Astrocyte (in vitro differentiated cells and primary cell): Measurements from ENCODE around the gene ALCAM. TPM values are rescaled to one million over a fixed set of nuclear protein-coding genes. Genes with fewer than 3 reads are reported as not detected.

Experiments
- DNase-seq: peaks from one replicate; pipeline ENCODE4 v3.0.0-alpha.2; 2010; ENCODE audit warnings: low read depth
- FAIRE-seq: peaks from 2 replicates; lab custom pipeline; 2011; peaks lifted over from hg19 to GRCh38; lab: Jason Lieb, UNC
- H2AFZ ChIP-seq: 2 replicates; pipeline ENCODE4 v1.6.0; 2012; ENCODE audit warnings: low read depth, low read length, inconsistent platforms
- H3K27ac ChIP-seq: 2 replicates; pipeline ENCODE4 v1.5.1; 2011; ENCODE audit warnings: low read depth, low read length, inconsistent platforms
- H3K27me3 ChIP-seq: 2 replicates; pipeline ENCODE4 v1.6.0; 2011; ENCODE audit warnings: low read length, inconsistent platforms; ENCODE audit not compliant: insufficient read depth
- H3K36me3 ChIP-seq: 2 replicates; pipeline ENCODE4 v1.5.1; 2011; ENCODE audit warnings: low read length, inconsistent platforms; ENCODE audit not compliant: insufficient read depth
- H3K4me1 ChIP-seq: 2 replicates; pipeline ENCODE4 v1.5.1; 2011; ENCODE audit warnings: low read length, inconsistent platforms; ENCODE audit not compliant: insufficient read depth
- H3K4me2 ChIP-seq: 2 replicates; pipeline ENCODE4 v1.6.0; 2012; ENCODE audit warnings: low read length, inconsistent platforms
- H3K4me3 ChIP-seq: 2 replicates; pipeline ENCODE4 v1.5.1; 2011; ENCODE audit warnings: low read depth, mild to moderate bottlenecking, low read length, inconsistent platforms; ENCODE audit not compliant: insufficient read depth
- H3K79me2 ChIP-seq: 2 replicates; pipeline ENCODE4 v1.6.0; 2012; ENCODE audit warnings: mild to moderate bottlenecking, low read length, inconsistent platforms; ENCODE audit not compliant: insufficient read depth
- H3K9ac ChIP-seq: 2 replicates; pipeline ENCODE4 v1.6.0; 2012; ENCODE audit warnings: mild to moderate bottlenecking, low read length, inconsistent platforms
- H3K9me3 ChIP-seq: 2 replicates; pipeline ENCODE4 v1.5.1; 2012; ENCODE audit warnings: low read depth, mild to moderate bottlenecking, low read length, inconsistent platforms; ENCODE audit not compliant: insufficient read depth
- H4K20me1 ChIP-seq: 2 replicates; pipeline ENCODE4 v1.6.0; 2012; ENCODE audit warnings: low read length, inconsistent platforms; ENCODE audit not compliant: insufficient read depth
- H3K27ac Mint-ChIP-seq: one replicate; pipeline ENCODE4 v1.8.0; 2021; ENCODE audit warnings: mild to moderate bottlenecking, mixed read lengths; ENCODE audit not compliant: unreplicated experiment
- H3K27me3 Mint-ChIP-seq: one replicate; pipeline ENCODE4 v1.8.0; 2021; ENCODE audit warnings: low read depth, mixed read lengths; ENCODE audit not compliant: unreplicated experiment
- H3K36me3 Mint-ChIP-seq: one replicate; pipeline ENCODE4 v1.8.0; 2021; ENCODE audit warnings: low read depth, mixed read lengths; ENCODE audit not compliant: unreplicated experiment
- H3K4me1 Mint-ChIP-seq: one replicate; pipeline ENCODE4 v1.8.0; 2021; ENCODE audit warnings: low read depth, mixed read lengths; ENCODE audit not compliant: unreplicated experiment
- H3K4me3 Mint-ChIP-seq: one replicate; pipeline ENCODE4 v1.8.0; 2021; ENCODE audit warnings: mild to moderate bottlenecking, moderate library complexity, mixed read lengths; ENCODE audit not compliant: unreplicated experiment
- H3K9me3 Mint-ChIP-seq: one replicate; pipeline ENCODE4 v1.8.0; 2021; ENCODE audit warnings: mild to moderate bottlenecking, mixed read lengths; ENCODE audit not compliant: unreplicated experiment
- CTCF ChIP-seq: IDR thresholded peaks from 2 replicates; pipeline ENCODE4 v1.5.1; 2011; ENCODE audit warnings: low read depth, mild to moderate bottlenecking, inconsistent platforms, low read length, moderate library complexity; ENCODE audit not compliant: insufficient read depth
- EZH2 ChIP-seq: IDR thresholded peaks from 2 replicates; pipeline ENCODE4 v1.6.1; 2012; ENCODE audit warnings: mild to moderate bottlenecking, low read length, inconsistent platforms; ENCODE audit not compliant: insufficient read depth
- total RNA-seq: library from RNA; stranded (reverse); gene quantifications from 2 replicates; pipeline ENCODE4 v1.2.1, GENCODE V29; 2021

Gene ALCAM
- total RNA-seq, 1 donor from 2014 or later, result 154 TPM

DNA sequence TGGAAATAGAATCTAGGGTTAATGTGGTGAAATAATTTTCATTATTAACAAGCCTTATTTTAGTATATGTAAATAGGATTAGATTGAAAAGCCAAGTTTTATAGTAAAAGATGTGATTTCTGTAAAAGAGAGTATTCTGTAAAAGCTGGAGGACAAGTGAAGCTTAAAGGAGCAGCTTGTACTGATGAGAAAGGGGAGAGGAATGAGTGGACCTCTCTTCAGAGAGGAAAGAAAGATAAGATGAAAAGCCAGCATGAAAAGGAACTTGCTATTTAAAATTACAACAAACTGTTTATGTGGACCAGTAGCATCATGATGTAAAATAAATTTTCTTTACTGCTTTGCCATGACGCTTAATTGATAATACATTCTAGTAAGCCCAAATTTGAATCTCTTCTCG lies 18.5 kb downstream of the ALCAM start:
- DNase-seq (peak; percentile 48), FAIRE-seq (no peak)
- H3K36me3 Mint-ChIP-seq, result peaks cover 7% of the 10 kb centered on the region
- H3K9me3 ChIP-seq, result no peaks in the 10 kb centered on the region
- H2AFZ ChIP-seq, result no peak overlapping the region
- peaks cover 14% of the 10 kb centered on the region for H3K4me1 Mint-ChIP-seq
- no peak overlapping the region for H3K9ac ChIP-seq
- H3K9me3 Mint-ChIP-seq, result peaks cover 5% of the 10 kb centered on the region
- H3K36me3 ChIP-seq, result peaks cover 4% of the 10 kb centered on the region
- H3K27ac ChIP-seq, result no peak overlapping the region
- no peak for TF ChIP-seq EZH2
- no peak for TF ChIP-seq CTCF
- peaks cover 6% of the 10 kb centered on the region for H4K20me1 ChIP-seq
- H3K4me2 ChIP-seq, result peak overlapping the region; percentile 9
- H3K27me3 ChIP-seq, result no peaks in the 10 kb centered on the region
- H3K4me3 Mint-ChIP-seq, result no peak overlapping the region
- no peak overlapping the region for H3K4me3 ChIP-seq
- H3K27ac Mint-ChIP-seq, result no peak overlapping the region
- no peaks in the 10 kb centered on the region for H3K27me3 Mint-ChIP-seq
- peaks cover 10% of the 10 kb centered on the region for H3K4me1 ChIP-seq
- peaks cover 94% of the 10 kb centered on the region for H3K79me2 ChIP-seq

DNA sequence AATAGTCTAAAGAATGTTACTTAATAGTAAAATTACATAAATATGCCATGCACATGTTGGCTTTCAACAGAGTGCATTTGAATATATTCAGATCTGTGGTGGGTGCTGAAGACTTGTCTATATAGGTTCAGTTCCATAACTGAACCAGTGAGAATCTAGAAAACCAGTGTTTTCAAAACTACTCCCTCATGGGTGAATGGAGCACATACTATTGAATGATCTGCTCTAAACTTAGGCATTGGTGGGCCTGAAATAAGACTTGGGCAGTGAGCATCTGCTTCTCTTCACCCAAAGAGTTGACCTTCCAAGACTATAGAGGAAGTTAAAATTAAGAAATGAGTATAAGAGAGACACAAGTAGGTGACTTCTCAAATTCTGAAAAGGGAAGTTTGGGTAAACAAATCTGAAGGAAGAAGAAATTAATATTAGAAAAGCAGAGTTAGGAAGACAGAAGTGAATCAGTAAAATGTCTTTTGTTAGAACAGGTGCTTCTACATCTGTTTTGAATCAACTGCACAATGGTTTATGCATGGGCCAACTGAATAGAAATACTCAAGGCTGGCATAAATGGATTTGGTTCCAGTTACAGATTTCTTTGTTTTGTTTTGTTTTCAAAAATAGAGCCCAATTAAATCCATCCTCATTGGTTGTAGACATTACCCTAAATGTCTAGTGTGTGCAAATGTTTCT lies 19.3 kb downstream of the ALCAM start:
- Mint-ChIP-seq H3K27me3 (no peaks in the 10 kb centered on the region), H3K4me3 (no peak overlapping the region), H3K27ac (no peak overlapping the region), H3K9me3 (peaks cover 12% of the 10 kb centered on the region), H3K36me3 (peaks cover 11% of the 10 kb centered on the region), H3K4me1 (peaks cover 14% of the 10 kb centered on the region)
- peaks cover 4% of the 10 kb centered on the region for H3K36me3 ChIP-seq
- H3K9ac ChIP-seq, result no peak overlapping the region
- no peak overlapping the region for H3K4me3 ChIP-seq
- TF ChIP-seq EZH2, result no peak
- TF ChIP-seq CTCF, result no peak
- no peak for FAIRE-seq
- no peak for DNase-seq
- no peaks in the 10 kb centered on the region for H3K9me3 ChIP-seq
- no peak overlapping the region for H3K27ac ChIP-seq
- H3K27me3 ChIP-seq, result no peaks in the 10 kb centered on the region
- peaks cover 10% of the 10 kb centered on the region for H3K4me1 ChIP-seq
- no peak overlapping the region for H2AFZ ChIP-seq
- H3K79me2 ChIP-seq, result peaks cover 94% of the 10 kb centered on the region
- no peak overlapping the region for H3K4me2 ChIP-seq
- peaks cover 6% of the 10 kb centered on the region for H4K20me1 ChIP-seq

DNA sequence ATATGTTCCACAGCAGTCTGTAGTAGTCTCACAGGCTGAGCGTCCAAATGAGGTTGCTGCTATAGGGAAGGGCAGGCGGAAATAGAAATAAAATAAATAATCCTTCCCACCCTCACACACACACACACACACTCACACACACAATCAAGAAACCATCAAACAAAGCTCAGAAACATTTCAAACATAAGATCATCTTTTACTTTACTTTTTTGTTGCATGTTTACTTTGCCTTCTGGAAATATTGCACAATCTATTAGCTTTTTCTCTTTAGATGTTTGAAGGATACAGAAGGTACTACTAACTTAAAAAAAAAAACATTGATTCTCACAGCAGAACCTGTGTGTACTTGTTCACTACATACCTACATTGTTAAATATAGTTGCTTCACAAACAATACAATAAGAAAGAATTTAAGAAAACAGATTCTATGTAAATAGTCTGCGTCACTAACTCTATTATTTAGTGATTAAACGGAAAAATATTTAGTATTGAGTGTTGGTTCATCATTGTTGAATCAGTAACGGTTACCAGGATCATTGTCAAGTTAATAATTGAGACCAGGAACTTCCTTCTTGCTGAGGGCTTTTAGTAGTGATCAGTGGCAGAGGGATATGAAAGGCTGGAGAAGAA lies 20.5 kb downstream of the ALCAM start:
- peaks cover 14% of the 10 kb centered on the region for H3K36me3 Mint-ChIP-seq
- Histone ChIP-seq H3K27ac (peak overlapping the region; percentile 29), H3K9ac (peak overlapping the region; percentile 7), H3K27me3 (no peaks in the 10 kb centered on the region), H3K4me2 (peak overlapping the region; percentile 18), H3K79me2 (peaks cover 99% of the 10 kb centered on the region), H3K36me3 (peaks cover 4% of the 10 kb centered on the region), H4K20me1 (peaks cover 6% of the 10 kb centered on the region), H3K9me3 (no peaks in the 10 kb centered on the region), H3K4me3 (no peak overlapping the region), H3K4me1 (peaks cover 10% of the 10 kb centered on the region), H2AFZ (no peak overlapping the region)
- H3K4me3 Mint-ChIP-seq, result no peak overlapping the region
- no peak for TF ChIP-seq EZH2
- no peak for TF ChIP-seq CTCF
- H3K9me3 Mint-ChIP-seq, result peaks cover 15% of the 10 kb centered on the region
- FAIRE-seq (peak; percentile 41), DNase-seq (peak; percentile 66)
- no peaks in the 10 kb centered on the region for H3K27me3 Mint-ChIP-seq
- no peak overlapping the region for H3K27ac Mint-ChIP-seq
- H3K4me1 Mint-ChIP-seq, result peaks cover 14% of the 10 kb centered on the region
